ENCODE measurements around the gene ARRDC4. TPM values are rescaled to one million over a fixed set of nuclear protein-coding genes. Genes with fewer than 3 reads are reported as not detected.

Gene ARRDC4, protein sequence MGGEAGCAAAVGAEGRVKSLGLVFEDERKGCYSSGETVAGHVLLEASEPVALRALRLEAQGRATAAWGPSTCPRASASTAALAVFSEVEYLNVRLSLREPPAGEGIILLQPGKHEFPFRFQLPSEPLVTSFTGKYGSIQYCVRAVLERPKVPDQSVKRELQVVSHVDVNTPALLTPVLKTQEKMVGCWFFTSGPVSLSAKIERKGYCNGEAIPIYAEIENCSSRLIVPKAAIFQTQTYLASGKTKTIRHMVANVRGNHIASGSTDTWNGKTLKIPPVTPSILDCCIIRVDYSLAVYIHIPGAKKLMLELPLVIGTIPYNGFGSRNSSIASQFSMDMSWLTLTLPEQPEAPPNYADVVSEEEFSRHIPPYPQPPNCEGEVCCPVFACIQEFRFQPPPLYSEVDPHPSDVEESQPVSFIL
- 13.3 and 15.4 TPM in 2 replicates for total RNA-seq

DNA sequence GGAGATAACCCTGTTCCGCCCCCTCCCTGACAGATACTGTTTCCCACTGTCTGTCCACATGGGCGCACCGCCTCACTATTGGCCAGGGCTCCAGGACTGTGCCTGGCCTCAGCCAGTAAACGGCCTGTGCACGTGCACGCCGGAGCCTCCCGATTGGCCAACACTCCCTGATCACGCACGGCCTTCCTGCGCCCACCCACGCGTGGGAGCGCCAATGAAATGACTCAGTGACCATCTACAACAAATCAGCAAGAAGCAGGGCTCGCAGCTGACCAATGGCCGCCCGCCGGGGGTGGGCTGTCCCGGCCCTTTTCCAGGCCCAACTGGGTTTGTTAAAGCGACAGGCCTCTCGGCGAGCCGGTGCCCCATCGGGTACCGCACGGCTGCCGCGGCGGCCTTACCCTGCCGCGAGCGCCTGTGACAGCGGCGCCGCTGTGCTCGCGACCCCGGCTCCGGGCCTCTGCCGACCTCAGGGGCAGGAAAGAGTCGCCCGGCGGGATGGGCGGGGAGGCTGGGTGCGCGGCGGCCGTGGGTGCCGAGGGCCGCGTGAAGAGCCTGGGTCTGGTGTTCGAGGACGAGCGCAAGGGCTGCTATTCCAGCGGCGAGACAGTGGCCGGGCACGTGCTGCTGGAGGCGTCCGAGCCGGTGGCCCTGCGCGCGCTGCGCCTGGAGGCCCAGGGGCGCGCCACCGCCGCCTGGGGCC lies at the start of gene ARRDC4:
Gene ARRDC4 (plus strand): TSS at position 340 of the 703 bp plus-strand sequence. CDS start 159 bp downstream, at position 499.

Data from myometrial cell (primary cell).